Fibroblast of lung (primary cell): Measurements from ENCODE around the gene XPNPEP3. TPM values are rescaled to one million over a fixed set of nuclear protein-coding genes. Genes with fewer than 3 reads are reported as not detected.

Source experiments
- DNase-seq, 2 donors: peaks; one replicate each; pipeline versions ENCODE4 v3.0.0 to v3.0.0-alpha.2; 2010; ENCODE audit warnings: low read depth in 2 of 2
- H2AFZ ChIP-seq: 2 replicates; pipeline ENCODE4 v1.5.1; 2012; ENCODE audit warnings: low read length, control low read depth, inconsistent platforms
- H3K27ac ChIP-seq: 2 replicates; pipeline ENCODE4 v1.5.1; 2011; ENCODE audit warnings: low read length, control low read depth; ENCODE audit not compliant: insufficient read depth
- H3K27me3 ChIP-seq: 2 replicates; pipeline ENCODE4 v1.5.1; 2011; ENCODE audit warnings: mild to moderate bottlenecking, low read length; ENCODE audit not compliant: control insufficient read depth, insufficient read depth
- H3K36me3 ChIP-seq: 2 replicates; pipeline ENCODE4 v1.5.1; 2011; ENCODE audit warnings: low read length; ENCODE audit not compliant: control insufficient read depth, insufficient read depth
- H3K4me1 ChIP-seq: 2 replicates; pipeline ENCODE4 v1.5.1; 2011; ENCODE audit warnings: low read length; ENCODE audit not compliant: control insufficient read depth, insufficient read depth; ENCODE audit errors: extremely low read depth
- H3K4me2 ChIP-seq: 2 replicates; pipeline ENCODE4 v1.5.1; 2011; ENCODE audit warnings: low read length, control low read depth; ENCODE audit not compliant: insufficient read depth; ENCODE audit errors: extremely low read depth
- H3K4me3 ChIP-seq, 4 experiments: fragments of 200-600 bp in 1 of 4; sonication (generic) in 1 of 4; replicated peaks in 1 of 4; 2 replicates each; pipeline ENCODE4 v1.5.1; 2011 to 2016; ENCODE audit warnings: low read length in 4 of 4, low read depth in 3 of 4, mild to moderate bottlenecking in 3 of 4, control low read depth in 2 of 4, inconsistent platforms in 1 of 4, mixed read lengths in 1 of 4; ENCODE audit not compliant: insufficient read depth in 1 of 4; ENCODE audit errors: control extremely low read depth in 1 of 4
- H3K79me2 ChIP-seq: 2 replicates; pipeline ENCODE4 v1.5.1; 2012; ENCODE audit warnings: mild to moderate bottlenecking, low read length, inconsistent platforms; ENCODE audit not compliant: control insufficient read depth, insufficient read depth
- H3K9ac ChIP-seq: 2 replicates; pipeline ENCODE4 v1.5.1; 2011; ENCODE audit warnings: mild to moderate bottlenecking, low read length, control low read depth; ENCODE audit not compliant: insufficient read depth
- H3K9me3 ChIP-seq: 2 replicates; pipeline ENCODE4 v1.5.1; 2012; ENCODE audit warnings: low read depth, low read length; ENCODE audit not compliant: control insufficient read depth, insufficient read depth
- H4K20me1 ChIP-seq: 2 replicates; pipeline ENCODE4 v1.5.1; 2011; ENCODE audit warnings: low read length; ENCODE audit not compliant: control insufficient read depth, insufficient read depth; ENCODE audit errors: extremely low read depth
- EZH2 ChIP-seq: IDR thresholded peaks from 2 replicates; pipeline ENCODE4 v1.5.1; 2012; ENCODE audit warnings: low read length, control low read depth, mild to moderate bottlenecking; ENCODE audit errors: missing control alignments
- polyA minus RNA-seq: library from RNA; depleted of rRNA, polyadenylated mRNA; stranded (reverse); fragments of >200 nt; gene quantifications from 2 replicates; pipeline ENCODE4 v1.2.3, GENCODE V29; 2011; ENCODE audit warnings: low replicate concordance
- polyA plus RNA-seq, 2 donors: library from polyadenylated mRNA; depleted of rRNA in 1 of 2; stranded (reverse) in 1 of 2; unstranded in 1 of 2; fragments of >200 nt; gene quantifications; 2 replicates each; pipeline ENCODE4 v1.2.1, GENCODE V29; 2011 to 2012; ENCODE audit warnings: missing spikeins in 1 of 2
- total RNA-seq: library from RNA; depleted of rRNA; stranded (reverse); fragments of >200 nt; gene quantifications from 2 replicates; pipeline ENCODE4 v1.2.1, GENCODE V29; 2014
- TF ChIP-seq, protein P1 (sequence below), 2 donors: IDR thresholded peaks in 1 of 2; conservative IDR thresholded peaks in 1 of 2; 1 replicate in 1 of 2; 2 replicates in 1 of 2; pipeline ENCODE4 v1.5.1; 2011 to 2012; ENCODE audit warnings: low read length in 2 of 2, control low read depth in 1 of 2, inconsistent platforms in 1 of 2, low read depth in 1 of 2, mild to moderate bottlenecking in 1 of 2

The XPNPEP3 gene
- 7.7 and 9.1 TPM in 2 replicates for total RNA-seq
- 15.2 and 16.2 TPM in 2 replicates for polyA plus RNA-seq
- polyA plus RNA-seq (2012) = 7.4 and 9.2 TPM in 2 replicates
- polyA minus RNA-seq = 16.1 and 49.3 TPM in 2 replicates

DNA sequence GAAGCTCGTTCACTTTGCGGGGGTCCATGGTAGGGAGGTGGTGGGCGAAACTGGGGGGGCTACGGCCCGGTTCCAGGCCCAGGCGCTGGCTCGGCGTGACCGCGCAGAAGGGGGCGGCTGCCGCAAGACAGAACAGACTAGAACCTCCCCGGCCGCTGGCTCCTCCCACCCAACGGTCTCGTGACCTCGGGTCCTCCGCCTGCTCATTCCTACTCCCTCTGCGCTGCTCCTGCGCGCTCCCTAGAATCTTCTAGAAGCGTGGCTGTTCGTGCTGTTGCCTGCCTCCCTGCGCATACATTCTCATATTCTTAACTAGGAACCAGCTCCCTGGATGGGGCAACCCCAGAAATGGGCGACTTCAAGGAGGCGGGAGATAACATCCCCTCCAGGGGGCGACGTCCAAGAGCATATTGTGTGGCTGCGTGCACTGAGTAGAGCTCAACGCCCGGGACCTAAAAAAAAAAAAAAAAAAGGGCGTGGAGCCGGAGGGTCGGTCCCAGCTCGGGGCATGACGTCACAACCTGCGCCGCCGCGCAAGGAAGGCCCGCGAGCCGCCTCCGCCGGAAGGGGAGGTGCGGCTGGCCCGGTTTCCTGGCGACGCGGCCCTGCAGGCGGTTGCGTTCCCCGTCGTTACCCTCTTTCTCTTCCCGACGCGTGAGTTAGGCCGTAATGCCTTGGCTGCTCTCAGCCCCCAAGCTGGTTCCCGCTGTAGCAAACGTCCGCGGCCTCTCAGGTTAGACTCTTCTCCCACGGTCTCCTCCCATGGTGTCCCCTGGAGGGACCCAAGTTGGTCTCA, at the start of gene XPNPEP3, which contains the start of gene ST13:
TSS of gene XPNPEP3 (plus strand) at position 636 of the 796 bp plus-strand sequence. CDS start at position 670, 34 bp downstream.
TSS of gene ST13 (minus strand) at position 127 of the 796 bp plus-strand sequence. CDS start at position 28, 99 bp downstream.
- DNase-seq = peak; percentile 94 to 96
- Histone ChIP-seq H3K9ac (peak within 1 kb of the TSS; percentile 89), H3K27ac (peak within 1 kb of the TSS; percentile 93), H2AFZ (peak within 1 kb of the TSS; percentile 71), H3K27me3 (no peaks in the 10 kb centered on the region), H4K20me1 (no peaks in the 10 kb centered on the region), H3K36me3 (no peaks in the 10 kb centered on the region), H3K4me1 (peaks cover 3% of the 10 kb centered on the region), H3K4me3 (peak within 1 kb of the TSS; percentile 59 to 99 (median 86)), H3K4me2 (peak within 1 kb of the TSS; percentile 90), H3K9me3 (no peaks in the 10 kb centered on the region), H3K79me2 (peaks cover 83% of the 10 kb centered on the region)
- TF ChIP-seq, protein P1, sequence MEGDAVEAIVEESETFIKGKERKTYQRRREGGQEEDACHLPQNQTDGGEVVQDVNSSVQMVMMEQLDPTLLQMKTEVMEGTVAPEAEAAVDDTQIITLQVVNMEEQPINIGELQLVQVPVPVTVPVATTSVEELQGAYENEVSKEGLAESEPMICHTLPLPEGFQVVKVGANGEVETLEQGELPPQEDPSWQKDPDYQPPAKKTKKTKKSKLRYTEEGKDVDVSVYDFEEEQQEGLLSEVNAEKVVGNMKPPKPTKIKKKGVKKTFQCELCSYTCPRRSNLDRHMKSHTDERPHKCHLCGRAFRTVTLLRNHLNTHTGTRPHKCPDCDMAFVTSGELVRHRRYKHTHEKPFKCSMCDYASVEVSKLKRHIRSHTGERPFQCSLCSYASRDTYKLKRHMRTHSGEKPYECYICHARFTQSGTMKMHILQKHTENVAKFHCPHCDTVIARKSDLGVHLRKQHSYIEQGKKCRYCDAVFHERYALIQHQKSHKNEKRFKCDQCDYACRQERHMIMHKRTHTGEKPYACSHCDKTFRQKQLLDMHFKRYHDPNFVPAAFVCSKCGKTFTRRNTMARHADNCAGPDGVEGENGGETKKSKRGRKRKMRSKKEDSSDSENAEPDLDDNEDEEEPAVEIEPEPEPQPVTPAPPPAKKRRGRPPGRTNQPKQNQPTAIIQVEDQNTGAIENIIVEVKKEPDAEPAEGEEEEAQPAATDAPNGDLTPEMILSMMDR (conservative IDR thresholded peaks at IDR 0.05 in 1 of 2, IDR thresholded peaks at IDR 0.05 in 1 of 2; ENCODE audit: low read depth in 1 of 2, low read length in 2 of 2) = peak in 1 of 2 donors; percentile 23
- no peak for TF ChIP-seq EZH2

DNA sequence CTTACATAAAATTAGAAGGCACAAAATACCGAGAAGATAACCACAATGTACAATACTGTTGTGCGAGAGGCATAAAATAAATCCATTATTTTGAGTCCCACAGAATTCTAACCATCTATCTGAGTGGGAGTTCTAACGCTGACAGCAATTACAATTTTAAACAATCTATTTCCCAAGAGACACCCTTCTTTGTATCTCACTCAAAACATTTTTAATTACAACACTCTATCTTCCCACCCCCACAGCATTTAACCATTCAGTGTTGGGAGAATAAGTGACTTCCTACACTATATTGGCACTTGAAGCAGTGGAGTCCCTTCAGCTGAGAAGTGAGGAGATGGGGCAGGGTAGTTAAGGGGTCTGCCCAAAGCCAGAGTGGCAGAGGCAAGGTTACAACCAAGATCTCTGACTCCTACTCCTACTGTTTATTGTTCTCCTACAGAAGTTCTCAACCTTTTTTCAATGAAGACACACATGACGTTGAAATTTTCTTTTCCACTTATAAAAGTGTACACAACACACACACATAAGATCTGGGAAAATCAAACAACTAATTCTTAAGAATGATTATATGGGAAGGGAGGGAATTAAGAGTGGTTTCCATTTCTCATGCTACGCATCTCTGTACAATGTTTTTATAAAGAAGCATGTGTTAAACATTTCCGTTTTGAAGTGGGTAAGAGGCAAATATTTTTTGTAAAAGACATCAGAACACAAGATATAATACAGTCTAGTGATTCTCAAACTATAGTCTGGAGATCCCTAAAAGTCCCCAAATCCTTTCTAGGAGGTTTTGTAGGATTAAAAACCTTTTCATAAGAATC, 48.7 kb upstream of the XPNPEP3 start:
- TF ChIP-seq EZH2 = no peak
- TF ChIP-seq, protein P1 (conservative IDR thresholded peaks at IDR 0.05 in 1 of 2, IDR thresholded peaks at IDR 0.05 in 1 of 2; ENCODE audit: low read depth in 1 of 2, low read length in 2 of 2) = no peak
- Histone ChIP-seq H3K4me1 (no peaks in the 10 kb centered on the region), H3K27ac (no peak overlapping the region), H3K4me3 (no peak overlapping the region), H3K4me2 (no peak overlapping the region), H3K9me3 (no peaks in the 10 kb centered on the region), H3K27me3 (no peaks in the 10 kb centered on the region), H3K36me3 (no peaks in the 10 kb centered on the region), H3K79me2 (peaks cover 17% of the 10 kb centered on the region), H3K9ac (no peak overlapping the region), H4K20me1 (no peaks in the 10 kb centered on the region), H2AFZ (no peak overlapping the region)
- DNase-seq = peak in 1 of 2 donors; percentile 11

DNA sequence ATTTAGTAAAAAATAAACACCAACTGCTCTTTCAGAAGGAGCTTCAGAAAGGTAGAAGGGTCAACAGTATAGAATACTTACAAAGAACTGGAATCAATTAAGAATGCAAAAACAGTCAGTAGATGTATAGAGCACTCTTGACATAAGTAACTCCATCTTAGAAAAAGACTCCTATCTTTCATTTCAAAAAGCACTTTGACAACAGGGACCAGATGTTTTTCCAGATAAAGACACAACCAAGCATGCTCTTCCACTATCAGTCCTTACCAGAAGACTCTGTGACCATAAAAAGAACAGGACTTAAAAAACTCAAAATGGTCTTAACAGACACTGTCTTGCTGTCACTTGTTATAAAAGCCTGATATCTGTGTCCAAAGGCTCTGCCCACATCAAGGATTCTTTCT, 43.0 kb upstream of the XPNPEP3 start:
- Histone ChIP-seq H2AFZ (no peak overlapping the region), H3K4me2 (no peak overlapping the region), H3K4me3 (no peak overlapping the region), H3K27me3 (no peaks in the 10 kb centered on the region), H3K36me3 (no peaks in the 10 kb centered on the region), H3K9me3 (no peaks in the 10 kb centered on the region), H3K9ac (no peak overlapping the region), H3K4me1 (peaks cover 2% of the 10 kb centered on the region), H4K20me1 (no peaks in the 10 kb centered on the region), H3K27ac (no peak overlapping the region), H3K79me2 (peaks cover 42% of the 10 kb centered on the region)
- TF ChIP-seq, protein P1 (conservative IDR thresholded peaks at IDR 0.05 in 1 of 2, IDR thresholded peaks at IDR 0.05 in 1 of 2; ENCODE audit: low read depth in 1 of 2, low read length in 2 of 2) = no peak
- TF ChIP-seq EZH2 = no peak
- no peak for DNase-seq
